HCT116 (cell line): Measurements from ENCODE around the gene PI4KA. TPM values are rescaled to one million over a fixed set of nuclear protein-coding genes. Genes with fewer than 3 reads are reported as not detected.

Experiments used
- ATAC-seq: fragments of 200-7000 bp; cut with Tn5 transposase; 2 replicates; pipeline ENCODE4 v1.9.1; 2020; ENCODE audit warnings: mild to moderate bottlenecking, moderate library complexity
- BruUV-seq: library from RNA; stranded (reverse); fragments of 400-500 nt; replicated peaks from 2 replicates; lab custom pipeline; 2021; lab: Mats Ljungman, UMichigan
- CTCF ChIA-PET: fragments of 300-600 bp; sonication (Branson Sonifier 250); formaldehyde crosslinking; loops from one replicate; lab custom pipeline; 2021; ENCODE audit warnings: antibody characterized with exemption; lab: Charles Lee
- POLR2A ChIA-PET: fragments of 300-600, 350-600 bp; sonication (Branson Sonifier 250); formaldehyde crosslinking; loops from one replicate; lab custom pipeline; 2021; ENCODE audit warnings: antibody characterized with exemption; lab: Charles Lee
- RAD21 ChIA-PET, 2 experiments: fragments of 300-600 bp; sonication (Branson Sonifier 250); formaldehyde crosslinking; loops; one replicate each; lab custom pipeline; 2023; ENCODE audit warnings: low total read pairs in 2 of 2; ENCODE audit not compliant: uncharacterized antibody in 2 of 2, unreplicated experiment in 2 of 2, low non-redundant PET in 1 of 2; lab: Charles Lee
- DNase-seq: peaks from one replicate; pipeline ENCODE4 v3.0.0-alpha.2; 2010; ENCODE audit warnings: low read depth, low spot score
- H2AFZ ChIP-seq: fragments of 200-600 bp; shearing (Covaris generic), sonication (generic); 2 replicates; pipeline ENCODE4 v1.6.1; 2017; ENCODE audit warnings: low read depth, mixed run types, mixed read lengths, antibody characterized with exemption, low read length; ENCODE audit not compliant: poor library complexity, severe bottlenecking
- H3K27ac ChIP-seq: 2 replicates; pipeline ENCODE4 v1.5.1; 2012; ENCODE audit warnings: low read depth, low read length
- H3K27me3 ChIP-seq: fragments of 200-600 bp; sonication (generic); 2 replicates; pipeline ENCODE4 v1.6.1; 2016; ENCODE audit warnings: mixed run types, low read length, mixed read lengths; ENCODE audit not compliant: insufficient read depth
- H3K36me3 ChIP-seq, 2 experiments: fragments of 200-500 bp in 1 of 2; fragments of 200-600 bp in 1 of 2; sonication (Bioruptor generic) in 1 of 2; sonication (generic) in 1 of 2; 2 replicates each; pipeline versions ENCODE4 v1.5.1 to v1.6.1; 2014 to 2016; ENCODE audit warnings: low read length in 2 of 2, inconsistent platforms in 1 of 2, mixed read lengths in 1 of 2, mixed run types in 1 of 2; ENCODE audit not compliant: insufficient read depth in 2 of 2, control insufficient read depth in 1 of 2
- H3K4me1 ChIP-seq, 2 experiments: fragments of 200-600 bp in 1 of 2; sonication (generic) in 1 of 2; 2 replicates each; pipeline versions ENCODE4 v1.5.1 to v1.6.1; 2012 to 2017; ENCODE audit warnings: low read length in 2 of 2, inconsistent platforms in 1 of 2, mild to moderate bottlenecking in 1 of 2, mixed read lengths in 1 of 2, mixed run types in 1 of 2, moderate library complexity in 1 of 2; ENCODE audit not compliant: insufficient read depth in 2 of 2, control insufficient read depth in 1 of 2
- H3K4me2 ChIP-seq: fragments of 200-600 bp; sonication (generic); 2 replicates; pipeline ENCODE4 v1.6.1; 2017; ENCODE audit warnings: mixed run types, low read length, mixed read lengths
- H3K4me3 ChIP-seq, 2 experiments: fragments of 200-600 bp in 1 of 2; sonication (generic) in 1 of 2; replicated peaks in 1 of 2; 2 replicates each; pipeline ENCODE4 v1.5.1; 2011 to 2016; ENCODE audit warnings: low read length in 2 of 2, control low read depth in 1 of 2, low read depth in 1 of 2, mild to moderate bottlenecking in 1 of 2, mixed read lengths in 1 of 2, mixed run types in 1 of 2
- H3K79me2 ChIP-seq: fragments of 200-600 bp; sonication (generic); 2 replicates; pipeline ENCODE4 v1.6.1; 2017; ENCODE audit warnings: mild to moderate bottlenecking, mixed run types, low read length, moderate library complexity, mixed read lengths; ENCODE audit not compliant: insufficient read depth
- H3K9ac ChIP-seq: fragments of 200-600 bp; sonication (generic); 2 replicates; pipeline ENCODE4 v1.6.1; 2016; ENCODE audit warnings: low read length, mixed read lengths
- H3K9me2 ChIP-seq: fragments of 200-600 bp; sonication (generic), shearing (Covaris generic); 2 replicates; pipeline ENCODE4 v1.6.1; 2017; ENCODE audit warnings: mixed run types, mild to moderate bottlenecking, moderate library complexity; ENCODE audit not compliant: insufficient read depth
- H3K9me3 ChIP-seq, 2 experiments: fragments of 200-500 bp in 1 of 2; fragments of 200-600 bp in 1 of 2; sonication (Bioruptor generic) in 1 of 2; sonication (generic) in 1 of 2; 2 replicates each; pipeline ENCODE4 v1.6.1; 2014 to 2017; ENCODE audit warnings: low read length in 2 of 2, mixed read lengths in 2 of 2, inconsistent platforms in 1 of 2, low read depth in 1 of 2, mild to moderate bottlenecking in 1 of 2, mixed run types in 1 of 2, moderate library complexity in 1 of 2; ENCODE audit not compliant: control insufficient read depth in 1 of 2, insufficient read depth in 1 of 2
- H4K20me1 ChIP-seq: fragments of 200-600 bp; sonication (generic), shearing (Covaris generic); 2 replicates; pipeline ENCODE4 v1.6.1; 2017; ENCODE audit warnings: mixed run types, mild to moderate bottlenecking, moderate library complexity; ENCODE audit not compliant: insufficient read depth
- CEBPB ChIP-seq: IDR thresholded peaks from 2 replicates; pipeline ENCODE4 v1.6.1; 2012; ENCODE audit warnings: low read depth
- ELF1 ChIP-seq: IDR thresholded peaks from 2 replicates; pipeline ENCODE4 v1.6.1; 2012; ENCODE audit warnings: low read depth, borderline replicate concordance
- POLR2A ChIP-seq: IDR thresholded peaks from 2 replicates; pipeline ENCODE4 v1.7.0; 2011; ENCODE audit warnings: borderline replicate concordance; ENCODE audit not compliant: insufficient read depth, insufficient read length; ENCODE audit errors: extremely low read depth
- RAD21 ChIP-seq: IDR thresholded peaks from 2 replicates; pipeline ENCODE4 v1.6.1; 2012; ENCODE audit warnings: low read depth, mild to moderate bottlenecking
- REST ChIP-seq: IDR thresholded peaks from 2 replicates; pipeline ENCODE4 v1.6.1; 2012; ENCODE audit warnings: low read depth
- ZFX ChIP-seq: fragments of 450-650 bp; IDR thresholded peaks from 2 replicates; pipeline ENCODE4 v1.6.1; 2017
- ZNF274 ChIP-seq: fragments of 200-500 bp; sonication (Bioruptor generic); IDR thresholded peaks from 2 replicates; pipeline ENCODE4 v1.6.1; 2014; ENCODE audit warnings: mild to moderate bottlenecking, low read depth, low read length, inconsistent platforms
- intact Hi-C: fragments of 100-400 bp; cut with micrococcal nuclease; formaldehyde crosslinking; loops from 2 replicates; pipeline ENCODE4 v1.10.0; 2022
- total RNA-seq: library from RNA; stranded (reverse); gene quantifications from one replicate; pipeline ENCODE4 v1.2.1, GENCODE V29; 2021; ENCODE audit not compliant: unreplicated experiment

PI4KA gene
- total RNA-seq, 1 experiment from 2014 or later = 59.6 TPM

GRCh38 chr22:20763630-20764470, 94.8 kb downstream of the PI4KA start:
- no peak for ATAC-seq
- intact Hi-C loops = no loop called here
- no peaks in the 10 kb centered on the region for H3K9me3 ChIP-seq
- H4K20me1 ChIP-seq = no peaks in the 10 kb centered on the region
- H3K27me3 ChIP-seq = no peaks in the 10 kb centered on the region
- H3K79me2 ChIP-seq = no peaks in the 10 kb centered on the region
- RAD21 ChIA-PET = no interaction called here
- H2AFZ ChIP-seq = no peak overlapping the region
- peaks cover 0 to 2% of the 10 kb centered on the region in 2 experiments; a peak in 1 of 4 replicates for H3K4me1 ChIP-seq
- H3K9me2 ChIP-seq = no peaks in the 10 kb centered on the region
- no peak overlapping the region for H3K9ac ChIP-seq
- H3K4me2 ChIP-seq = no peak overlapping the region
- no peak for TF ChIP-seq CEBPB
- TF ChIP-seq RAD21 = no peak
- no peak for TF ChIP-seq REST
- no peak for TF ChIP-seq ZNF274
- TF ChIP-seq POLR2A = no peak
- no peak for TF ChIP-seq ELF1
- no peak for TF ChIP-seq ZFX
- no peak for DNase-seq
- POLR2A ChIA-PET = no interaction called here
- no TSS peak for BruUV-seq
- CTCF ChIA-PET = no interaction called here
- peaks cover 6 to 15% of the 10 kb centered on the region in 2 experiments; a peak in 3 of 4 replicates for H3K36me3 ChIP-seq
- H3K4me3 ChIP-seq = no peak overlapping the region
- no peak overlapping the region for H3K27ac ChIP-seq
